Parathyroid adenoma (tissue), 2 donors: ENCODE data around the gene PARP3.

Source experiments
- H2AFZ ChIP-seq: fragments of 300-600 bp; sonication (generic); one replicate; pipeline ENCODE4 v1.7.0; 2017; ENCODE audit warnings: antibody characterized with exemption, mild to moderate bottlenecking
- H3K27ac ChIP-seq: fragments of 300-600 bp; sonication (generic); one replicate; pipeline ENCODE4 v1.7.0; 2017
- H3K27me3 ChIP-seq: fragments of 300-600 bp; sonication (generic); one replicate; pipeline ENCODE4 v1.7.0; 2017; ENCODE audit warnings: low read length; ENCODE audit not compliant: control insufficient read depth, insufficient read depth
- H3K36me3 ChIP-seq: fragments of 300-600 bp; sonication (generic); one replicate; pipeline ENCODE4 v1.7.0; 2017; ENCODE audit warnings: low read length; ENCODE audit not compliant: control insufficient read depth, insufficient read depth
- H3K4me1 ChIP-seq: fragments of 300-600 bp; sonication (generic); one replicate; pipeline ENCODE4 v1.7.0; 2017; ENCODE audit warnings: control low read depth
- H3K4me2 ChIP-seq: fragments of 300-600 bp; sonication (generic); one replicate; pipeline ENCODE4 v1.7.0; 2017; ENCODE audit warnings: low read length
- H3K4me3 ChIP-seq: fragments of 300-600 bp; sonication (generic); one replicate; pipeline ENCODE4 v1.7.0; 2017; ENCODE audit warnings: low read depth, low read length
- H3K79me2 ChIP-seq: fragments of 300-600 bp; sonication (generic); one replicate; pipeline ENCODE4 v1.7.0; 2017; ENCODE audit warnings: control low read depth
- H3K9ac ChIP-seq: fragments of 300-600 bp; sonication (generic); one replicate; pipeline ENCODE4 v1.7.0; 2017; ENCODE audit warnings: mild to moderate bottlenecking
- H3K9me3 ChIP-seq: fragments of 300-600 bp; sonication (generic); one replicate; pipeline ENCODE4 v1.7.0; 2017; ENCODE audit warnings: low read length; ENCODE audit not compliant: control insufficient read depth
- CTCF ChIP-seq: fragments of 300-600 bp; sonication (generic); IDR thresholded peaks from one replicate; pipeline ENCODE4 v1.7.0; 2017; ENCODE audit warnings: antibody characterized with exemption, mild to moderate bottlenecking
- donor health status: primary hyperparathyroidism.

The PARP3 gene

GRCh38 chr3:51995346-51996163 lies 53.4 kb downstream of the PARP3 start, which contains the start of gene RPL29:
Gene RPL29, minus strand, starts transcription at chr3:51995895. Its CDS starts 434 bp downstream, at chr3:51995461.
- Histone ChIP-seq H3K9ac (no peak within 1 kb of the TSS), H3K79me2 (peaks cover 5% of the 10 kb centered on the region), H3K27ac (peak within 1 kb of the TSS; percentile 73), H3K4me1 (peaks cover 10% of the 10 kb centered on the region), H3K27me3 (no peaks in the 10 kb centered on the region), H3K36me3 (no peaks in the 10 kb centered on the region), H3K4me3 (peak within 1 kb of the TSS; percentile 88), H2AFZ (peak within 1 kb of the TSS; percentile 76), H3K9me3 (no peaks in the 10 kb centered on the region), H3K4me2 (peak within 1 kb of the TSS; percentile 95)
- peak; percentile 34 for TF ChIP-seq CTCF

GRCh38 chr3:51997172-51997571 lies 55.0 kb downstream of the PARP3 start:
- no peaks in the 10 kb centered on the region for H3K27me3 ChIP-seq
- H3K4me3 ChIP-seq, result no peak overlapping the region
- no peaks in the 10 kb centered on the region for H3K36me3 ChIP-seq
- H3K9me3 ChIP-seq, result no peaks in the 10 kb centered on the region
- no peak overlapping the region for H3K4me2 ChIP-seq
- H3K27ac ChIP-seq, result no peak overlapping the region
- TF ChIP-seq CTCF, result no peak
- peaks cover 5% of the 10 kb centered on the region for H3K79me2 ChIP-seq
- no peak overlapping the region for H2AFZ ChIP-seq
- H3K4me1 ChIP-seq, result peaks cover 10% of the 10 kb centered on the region
- H3K9ac ChIP-seq, result no peak overlapping the region

GRCh38 chr3:51997935-51998596 lies 55.9 kb downstream of the PARP3 start:
- no peak overlapping the region for H3K27ac ChIP-seq
- no peaks in the 10 kb centered on the region for H3K27me3 ChIP-seq
- H2AFZ ChIP-seq, result no peak overlapping the region
- no peaks in the 10 kb centered on the region for H3K36me3 ChIP-seq
- peaks cover 10% of the 10 kb centered on the region for H3K4me1 ChIP-seq
- peaks cover 5% of the 10 kb centered on the region for H3K79me2 ChIP-seq
- H3K9ac ChIP-seq, result no peak overlapping the region
- H3K4me2 ChIP-seq, result no peak overlapping the region
- TF ChIP-seq CTCF, result no peak
- H3K9me3 ChIP-seq, result no peaks in the 10 kb centered on the region
- H3K4me3 ChIP-seq, result no peak overlapping the region
